Thyroid gland (tissue), 4 donors: ENCODE results near the gene SPTSSA. TPM values are rescaled to one million over a fixed set of nuclear protein-coding genes. Genes with fewer than 3 reads are reported as not detected.
"Not testable (repeated sequence)": the region's sequence is repeated elsewhere in the genome, so short reads cannot be mapped to it uniquely, and the experiment has no call there.

Experiments
- DNase-seq, 2 donors: peaks; one replicate each; pipeline ENCODE4 v3.0.0-alpha.2; 2019
- H3K27ac ChIP-seq, 3 donors: fragments of 200-600 bp; sonication (generic); 1 replicate in 2 of 3; 2 replicates in 1 of 3; pipeline ENCODE4 v1.5.1; 2016 to 2019; ENCODE audit warnings: mild to moderate bottlenecking in 1 of 3, moderate library complexity in 1 of 3
- H3K27me3 ChIP-seq: fragments of 200-600 bp; sonication (generic); one replicate; pipeline ENCODE4 v1.5.1; 2019
- H3K36me3 ChIP-seq, 2 donors: fragments of 200-600 bp; sonication (generic); one replicate each; pipeline ENCODE4 v1.5.1; 2016 to 2019
- H3K4me1 ChIP-seq, 2 donors: fragments of 200-600 bp; sonication (generic); one replicate each; pipeline ENCODE4 v1.5.1; 2017 to 2019
- H3K4me3 ChIP-seq, 3 donors: fragments of 200-600 bp; sonication (generic); replicated peaks in 1 of 3; 1 replicate in 2 of 3; 2 replicates in 1 of 3; pipeline ENCODE4 v1.5.1; 2016; ENCODE audit warnings: mild to moderate bottlenecking in 1 of 3
- H3K9me3 ChIP-seq: fragments of 200-600 bp; sonication (generic); one replicate; pipeline ENCODE4 v1.5.1; 2017
- CTCF ChIP-seq, 6 experiments: fragments of 200-600 bp in 3 of 6; fragments of 450-650 bp in 3 of 6; sonication (generic) in 3 of 6; IDR thresholded peaks; one replicate each; pipeline ENCODE4 v1.5.1; 2016 to 2019; ENCODE audit warnings: antibody characterized with exemption in 6 of 6, mild to moderate bottlenecking in 2 of 6, inconsistent platforms in 1 of 6, moderate library complexity in 1 of 6
- POLR2A ChIP-seq, 2 donors: fragments of 450-650 bp; IDR thresholded peaks; one replicate each; pipeline ENCODE4 v1.6.1; 2017; ENCODE audit warnings: antibody characterized with exemption in 2 of 2, mild to moderate bottlenecking in 2 of 2, moderate library complexity in 1 of 2
- WGBS, 2 donors: methylation state at CpG; one replicate each; pipeline ENCODE4 v1.1.5; 2017; 5-methylcytosine and 5-hydroxymethylcytosine counted together
- intact Hi-C: fragments of 100-400 bp; cut with DNase I; formaldehyde crosslinking; loops from one replicate; pipeline ENCODE4 v1.15.1; 2023
- total RNA-seq, 4 donors: library from RNA; depleted of rRNA; stranded (reverse); fragments of >200 nt; gene quantifications; one replicate each; pipeline ENCODE4 v1.2.3, GENCODE V29; 2016

The SPTSSA gene
- total RNA-seq, 4 donors from 2014 or later = 25.9 to 30.6 (median 28.5) TPM

- no peaks in the 10 kb centered on the region for H3K27me3 ChIP-seq
- intact Hi-C loops = no loop called here
- no peak for TF ChIP-seq POLR2A (IDR thresholded peaks at IDR 0.05)
- TF ChIP-seq CTCF (IDR thresholded peaks at IDR 0.05) = no peak
- peaks cover 7 to 10% of the 10 kb centered on the region in 2 donors for H3K4me1 ChIP-seq
- H3K27ac ChIP-seq = no peak overlapping the region
- no peaks in the 10 kb centered on the region for H3K36me3 ChIP-seq
- no peak for DNase-seq
- 98% methylated on average over 4 of the region's 4 CpGs for WGBS, 2 donors
- H3K4me3 ChIP-seq = no peak overlapping the region
- no peaks in the 10 kb centered on the region for H3K9me3 ChIP-seq
These were observed 23.6 kb downstream of the SPTSSA start for GRCh38 chr14:34438438-34438837.

- peaks cover 7 to 10% of the 10 kb centered on the region in 2 donors for H3K4me1 ChIP-seq
- H3K27me3 ChIP-seq = no peaks in the 10 kb centered on the region
- H3K4me3 ChIP-seq = no peak overlapping the region
- no peak overlapping the region for H3K27ac ChIP-seq
- WGBS, 2 donors = 97 to 99% methylated on average over 3 of the region's 3 CpGs
- TF ChIP-seq POLR2A (IDR thresholded peaks at IDR 0.05) (no peak), CTCF (IDR thresholded peaks at IDR 0.05) (no peak)
- no peaks in the 10 kb centered on the region for H3K36me3 ChIP-seq
- no peaks in the 10 kb centered on the region for H3K9me3 ChIP-seq
- no peak for DNase-seq
- intact Hi-C loops = no loop called here
These were observed 24.3 kb downstream of the SPTSSA start for GRCh38 chr14:34437729-34438080.

- DNase-seq = peak in 1 of 2 donors; percentile 8
- whole genome bisulfite sequencing, 2 donors = 64 to 75% methylated on average over 1 of the region's 1 CpG
- Histone ChIP-seq H3K4me1 (peaks cover 7 to 10% of the 10 kb centered on the region in 2 donors), H3K27ac (no peak overlapping the region), H3K4me3 (no peak overlapping the region), H3K9me3 (no peaks in the 10 kb centered on the region), H3K27me3 (no peaks in the 10 kb centered on the region), H3K36me3 (no peaks in the 10 kb centered on the region)
- TF ChIP-seq POLR2A (IDR thresholded peaks at IDR 0.05) (no peak), CTCF (IDR thresholded peaks at IDR 0.05) (no peak)
- intact Hi-C loops = no loop called here
These were observed 24.9 kb downstream of the SPTSSA start for GRCh38 chr14:34436960-34437728.

GRCh38 chr14:34436118-34436905, 25.7 kb downstream of the SPTSSA start:
- H3K9me3 ChIP-seq = no peaks in the 10 kb centered on the region
- H3K4me3 ChIP-seq = no peak overlapping the region
- intact Hi-C loops = no loop called here
- no peaks in the 10 kb centered on the region for H3K27me3 ChIP-seq
- no peak overlapping the region for H3K27ac ChIP-seq
- H3K36me3 ChIP-seq = no peaks in the 10 kb centered on the region
- TF ChIP-seq POLR2A (IDR thresholded peaks at IDR 0.05) = no peak
- TF ChIP-seq CTCF (IDR thresholded peaks at IDR 0.05) = no peak
- H3K4me1 ChIP-seq = peaks cover 7 to 10% of the 10 kb centered on the region in 2 donors
- 86 to 92% methylated on average over 1 of the region's 1 CpG for WGBS, 2 donors
- no peak for DNase-seq

GRCh38 chr14:34433957-34434356, 28.1 kb downstream of the SPTSSA start:
- Histone ChIP-seq H3K4me1 (peaks cover 7 to 10% of the 10 kb centered on the region in 2 donors), H3K27ac (no peak overlapping the region), H3K4me3 (no peak overlapping the region), H3K27me3 (no peaks in the 10 kb centered on the region), H3K36me3 (no peaks in the 10 kb centered on the region), H3K9me3 (no peaks in the 10 kb centered on the region)
- WGBS, 2 donors = 96 to 98% methylated on average over 2 of the region's 2 CpGs
- intact Hi-C loops = no loop called here
- no peak for DNase-seq
- TF ChIP-seq CTCF (IDR thresholded peaks at IDR 0.05) = no peak
- TF ChIP-seq POLR2A (IDR thresholded peaks at IDR 0.05) = no peak

GRCh38 chr14:34428102-34428466, 34.0 kb downstream of the SPTSSA start:
- H3K4me3 ChIP-seq, H3K27me3 ChIP-seq, H3K27ac ChIP-seq, H3K4me1 ChIP-seq, intact Hi-C loops, H3K36me3 ChIP-seq, H3K9me3 ChIP-seq, DNase-seq: not testable (repeated sequence)
- WGBS, 2 donors = 85% methylated on average over 5 of the region's 5 CpGs
